Panc1 (cell line): ENCODE data around the gene JAKMIP3. TPM values are rescaled to one million over a fixed set of nuclear protein-coding genes. Genes with fewer than 3 reads are reported as not detected.

ENCODE experiments used
- ATAC-seq: fragments of 200-7000 bp; cut with Tn5 transposase; 2 replicates; pipeline ENCODE4 v1.9.1; 2020; ENCODE audit warnings: mild to moderate bottlenecking, moderate library complexity
- BruUV-seq: library from RNA; stranded (reverse); fragments of 400-500 nt; replicated peaks from 2 replicates; lab custom pipeline; 2021; lab: Mats Ljungman, UMichigan
- CTCF ChIA-PET: fragments of 300-600 bp; sonication (Branson Sonifier 250); formaldehyde crosslinking; loops from one replicate; lab custom pipeline; 2022; ENCODE audit warnings: antibody characterized with exemption; lab: Charles Lee
- POLR2A ChIA-PET: fragments of 300-600 bp; sonication (Branson Sonifier 250); formaldehyde crosslinking; loops from one replicate; lab custom pipeline; 2022; ENCODE audit warnings: antibody characterized with exemption; lab: Charles Lee
- DNase-seq: peaks from one replicate; pipeline ENCODE4 v3.0.0-alpha.2; 2010; ENCODE audit warnings: low read depth, low spot score
- H3K27ac ChIP-seq: 2 replicates; pipeline ENCODE4 v1.5.1; 2011; ENCODE audit warnings: mild to moderate bottlenecking, low read length, inconsistent platforms
- H3K27me3 ChIP-seq: fragments of 200-500 bp; sonication (Bioruptor generic); 2 replicates; pipeline ENCODE4 v1.6.0; 2014; ENCODE audit warnings: low read length, inconsistent platforms; ENCODE audit not compliant: control insufficient read depth, insufficient read depth
- H3K36me3 ChIP-seq: fragments of 200-500 bp; sonication (Bioruptor generic); 2 replicates; pipeline ENCODE4 v1.5.1; 2014; ENCODE audit warnings: inconsistent platforms, mild to moderate bottlenecking, low read length, moderate library complexity; ENCODE audit not compliant: control insufficient read depth, insufficient read depth
- H3K4me1 ChIP-seq: 2 replicates; pipeline ENCODE4 v1.5.1; 2011; ENCODE audit warnings: inconsistent platforms, mild to moderate bottlenecking, low read length, moderate library complexity; ENCODE audit not compliant: control insufficient read depth, insufficient read depth
- H3K4me3 ChIP-seq, 2 experiments: 2 replicates each; pipeline ENCODE4 v1.5.1; 2011 to 2012; ENCODE audit warnings: low read depth in 2 of 2, low read length in 2 of 2, mild to moderate bottlenecking in 2 of 2, inconsistent platforms in 1 of 2, moderate library complexity in 1 of 2
- H3K9me3 ChIP-seq: fragments of 200-500 bp; sonication (Bioruptor generic); 2 replicates; pipeline ENCODE4 v1.5.1; 2014; ENCODE audit warnings: low read depth, mild to moderate bottlenecking, inconsistent platforms, low read length, moderate library complexity; ENCODE audit not compliant: control insufficient read depth, insufficient read depth
- POLR2AphosphoS5 ChIP-seq: IDR thresholded peaks from 2 replicates; pipeline ENCODE4 v1.6.1; 2012; ENCODE audit warnings: mild to moderate bottlenecking, low read depth, low read length, moderate library complexity
- REST ChIP-seq, 2 experiments: IDR thresholded peaks; 2 replicates each; pipeline ENCODE4 v1.6.1; 2011 to 2012; ENCODE audit warnings: low read depth in 2 of 2, control low read depth in 1 of 2, low read length in 1 of 2, mild to moderate bottlenecking in 1 of 2, moderate library complexity in 1 of 2; ENCODE audit not compliant: insufficient read depth in 1 of 2
- SIN3A ChIP-seq: IDR thresholded peaks from 2 replicates; pipeline ENCODE4 v1.6.1; 2012; ENCODE audit warnings: low read depth, mild to moderate bottlenecking, low read length, moderate library complexity, borderline replicate concordance; ENCODE audit not compliant: insufficient read depth
- TCF7L2 ChIP-seq: IDR thresholded peaks from 2 replicates; pipeline ENCODE4 v1.6.1; 2011; ENCODE audit warnings: mild to moderate bottlenecking, low read depth, low read length, inconsistent platforms
- in situ Hi-C: cut with HindIII; loops from 2 replicates; pipeline ENCODE4 v1.10.0; 2016; ENCODE audit warnings: low sequenced_read_pairs, low pct_unique_long_range_greater_than_20kb
- intact Hi-C: fragments of 100-400 bp; cut with micrococcal nuclease; formaldehyde crosslinking; loops from one replicate; pipeline ENCODE4 v1.10.0; 2022; ENCODE audit not compliant: unreplicated experiment
- total RNA-seq: library from RNA; stranded (reverse); gene quantifications from one replicate; pipeline ENCODE4 v1.2.1, GENCODE V29; 2021; ENCODE audit not compliant: unreplicated experiment
- TF ChIP-seq, protein P1 (sequence below): fragments of 450-650 bp; IDR thresholded peaks from 2 replicates; pipeline ENCODE4 v1.5.1; 2017; ENCODE audit warnings: mild to moderate bottlenecking

JAKMIP3 gene
- total RNA-seq, 1 experiment from 2014 or later = 1.5 TPM

DNA sequence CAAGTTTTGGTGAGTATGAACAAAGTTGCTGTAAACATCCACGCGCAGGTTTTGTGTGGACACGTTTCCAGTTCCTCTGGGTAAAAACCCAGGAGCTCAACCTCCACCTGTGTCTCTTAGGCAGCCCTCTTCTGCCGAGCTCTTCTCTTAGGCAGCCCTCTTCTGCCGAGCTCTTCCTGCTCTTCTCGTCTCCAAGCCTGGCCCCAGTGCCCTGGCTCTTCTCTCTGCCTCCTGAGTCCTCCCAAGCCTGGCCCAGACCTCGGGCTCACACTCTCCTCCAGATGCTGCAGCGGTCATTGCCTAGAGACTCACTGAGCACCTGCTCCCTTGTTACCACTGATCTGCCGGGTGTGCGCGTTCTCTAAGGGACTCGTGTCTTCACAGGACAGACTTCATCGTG is 45.3 kb upstream of the JAKMIP3 start:
- TF ChIP-seq, protein P1, sequence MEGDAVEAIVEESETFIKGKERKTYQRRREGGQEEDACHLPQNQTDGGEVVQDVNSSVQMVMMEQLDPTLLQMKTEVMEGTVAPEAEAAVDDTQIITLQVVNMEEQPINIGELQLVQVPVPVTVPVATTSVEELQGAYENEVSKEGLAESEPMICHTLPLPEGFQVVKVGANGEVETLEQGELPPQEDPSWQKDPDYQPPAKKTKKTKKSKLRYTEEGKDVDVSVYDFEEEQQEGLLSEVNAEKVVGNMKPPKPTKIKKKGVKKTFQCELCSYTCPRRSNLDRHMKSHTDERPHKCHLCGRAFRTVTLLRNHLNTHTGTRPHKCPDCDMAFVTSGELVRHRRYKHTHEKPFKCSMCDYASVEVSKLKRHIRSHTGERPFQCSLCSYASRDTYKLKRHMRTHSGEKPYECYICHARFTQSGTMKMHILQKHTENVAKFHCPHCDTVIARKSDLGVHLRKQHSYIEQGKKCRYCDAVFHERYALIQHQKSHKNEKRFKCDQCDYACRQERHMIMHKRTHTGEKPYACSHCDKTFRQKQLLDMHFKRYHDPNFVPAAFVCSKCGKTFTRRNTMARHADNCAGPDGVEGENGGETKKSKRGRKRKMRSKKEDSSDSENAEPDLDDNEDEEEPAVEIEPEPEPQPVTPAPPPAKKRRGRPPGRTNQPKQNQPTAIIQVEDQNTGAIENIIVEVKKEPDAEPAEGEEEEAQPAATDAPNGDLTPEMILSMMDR = no peak
- TF ChIP-seq TCF7L2 (no peak), REST (IDR thresholded peaks at IDR 0.05; ENCODE audit: insufficient read depth in 1 of 2, low read depth in 2 of 2, low read length in 1 of 2) (no peak), POLR2AphosphoS5 (no peak), SIN3A (no peak)
- DNase-seq (no peak), ATAC-seq (no peak)
- H3K4me1 ChIP-seq = peaks cover 7% of the 10 kb centered on the region; the same call in 1 of the 2 replicates
- H3K27me3 ChIP-seq = peaks cover 6% of the 10 kb centered on the region
- ChIA-PET CTCF (no interaction called here), POLR2A (no interaction called here)
- in situ Hi-C loops = no loop called here
- H3K4me3 ChIP-seq = no peak overlapping the region
- no peaks in the 10 kb centered on the region for H3K36me3 ChIP-seq
- H3K27ac ChIP-seq = no peak overlapping the region
- intact Hi-C loops = no loop called here
- BruUV-seq = no TSS peak
- H3K9me3 ChIP-seq = no peaks in the 10 kb centered on the region

DNA sequence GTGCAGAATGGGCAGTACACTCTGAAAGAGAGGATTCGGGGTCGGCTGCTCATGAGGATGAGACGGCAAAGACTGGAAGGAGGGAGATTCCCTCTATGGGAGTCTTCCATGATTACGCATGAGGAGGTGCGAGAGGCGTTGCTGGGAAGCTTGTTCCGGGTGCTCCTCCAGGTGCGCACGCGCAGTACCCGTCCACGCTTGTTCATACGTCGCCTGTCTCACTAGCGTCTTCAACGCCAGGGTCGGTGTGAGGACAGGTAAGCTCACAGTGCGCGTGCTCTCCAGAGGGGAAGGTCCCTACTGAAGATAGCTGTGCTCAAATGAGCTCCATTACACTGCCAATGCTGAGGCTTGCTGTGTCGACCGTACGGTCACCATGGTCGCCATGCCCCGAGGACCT is 44.7 kb upstream of the JAKMIP3 start:
- Histone ChIP-seq H3K36me3 (no peaks in the 10 kb centered on the region), H3K27ac (no peak overlapping the region), H3K4me1 (peaks cover 7% of the 10 kb centered on the region; the same call in 1 of the 2 replicates), H3K27me3 (peaks cover 6% of the 10 kb centered on the region), H3K4me3 (no peak overlapping the region), H3K9me3 (no peaks in the 10 kb centered on the region)
- intact Hi-C loops = no loop called here
- in situ Hi-C loops = no loop called here
- TF ChIP-seq REST (IDR thresholded peaks at IDR 0.05; ENCODE audit: insufficient read depth in 1 of 2, low read depth in 2 of 2, low read length in 1 of 2) (no peak), POLR2AphosphoS5 (no peak), TCF7L2 (no peak), SIN3A (no peak)
- TF ChIP-seq, protein P1 = no peak
- DNase-seq (no peak), ATAC-seq (no peak)
- ChIA-PET CTCF (interaction anchor here (0.6 kb wide), 1 partner anchor 27 kb away, joined by 5 read pairs; no protein-coding TSS in a partner anchor), POLR2A (no interaction called here)
- no TSS peak for BruUV-seq
